ENCODE measurements around the gene KRT27. TPM values are rescaled to one million over a fixed set of nuclear protein-coding genes. Genes with fewer than 3 reads are reported as not detected.
"Not testable (repeated sequence)": the region's sequence is repeated elsewhere in the genome, so short reads cannot be mapped to it uniquely, and the experiment has no call there.

The KRT27 gene
- total RNA-seq, 2 donors from 2014 or later: 0.36 TPM; not detected in 1

- ATAC-seq (no peak), DNase-seq (no peak)
Measured at GRCh38 chr17:40775945-40776344, 6.4 kb downstream of the KRT27 start.

GRCh38 chr17:40772101-40772500, 10.2 kb downstream of the KRT27 start, which contains the start of gene KRT26:
KRT26 (minus strand) TSS chr17:40772201; CDS start chr17:40772113, 88 bp downstream.
- DNase-seq (no peak), ATAC-seq (no peak)
- intact Hi-C loops (cut with DNase I, micrococcal nuclease): no loop called here

More at GRCh38 chr17:40775945-40776344, 6.4 kb downstream of the KRT27 start:
- intact Hi-C loops (cut with DNase I, micrococcal nuclease): no loop called here

GRCh38 chr17:40765657-40766056, 16.7 kb downstream of the KRT27 start:
- intact Hi-C loops (cut with DNase I, micrococcal nuclease): no loop called here
- DNase-seq (no peak), ATAC-seq (no peak)

- intact Hi-C loops (cut with DNase I, micrococcal nuclease): no loop called here
- DNase-seq: no peak
- no peak for ATAC-seq
Measured at GRCh38 chr17:40763752-40764151, 18.6 kb downstream of the KRT27 start.

GRCh38 chr17:40760105-40761016, 22.0 kb downstream of the KRT27 start:
- intact Hi-C loops (cut with DNase I, micrococcal nuclease): no loop called here
- no peak for DNase-seq
- ATAC-seq: no peak

- intact Hi-C loops (cut with DNase I, micrococcal nuclease): no loop called here
- no peak for DNase-seq
- no peak for ATAC-seq
Measured at GRCh38 chr17:40755231-40755630, 27.1 kb downstream of the KRT27 start, which contains the start of gene KRT25. KRT25 (minus strand) TSS chr17:40755331; CDS start chr17:40755271, 60 bp downstream.

- no peak for ATAC-seq
- DNase-seq: no peak
- intact Hi-C loops (cut with DNase I, micrococcal nuclease): no loop called here
Measured at GRCh38 chr17:40753804-40754203, 28.5 kb downstream of the KRT27 start.

- intact Hi-C loops (cut with DNase I, micrococcal nuclease): no loop called here
- no peak for ATAC-seq
- no peak for DNase-seq
Measured at GRCh38 chr17:40751065-40751464, 31.3 kb downstream of the KRT27 start.

- intact Hi-C loops (cut with DNase I, micrococcal nuclease): no loop called here
- ATAC-seq (no peak), DNase-seq (no peak)
Measured at GRCh38 chr17:40750391-40750790, 32.0 kb downstream of the KRT27 start.

- ATAC-seq; intact Hi-C loops (cut with DNase I, micrococcal nuclease): not testable (repeated sequence)
Measured at GRCh38 chr17:40748666-40749065, 33.7 kb downstream of the KRT27 start.

GRCh38 chr17:40738553-40738952, 43.8 kb downstream of the KRT27 start:
- no peak for DNase-seq
- ATAC-seq: no peak
- intact Hi-C loops (cut with DNase I, micrococcal nuclease): no loop called here

More at GRCh38 chr17:40748666-40749065, 33.7 kb downstream of the KRT27 start:
- DNase-seq: not testable (repeated sequence)

GRCh38 chr17:40735016-40735415, 47.3 kb downstream of the KRT27 start:
- intact Hi-C loops (cut with DNase I, micrococcal nuclease): no loop called here
- ATAC-seq (no peak), DNase-seq (no peak)

GRCh38 chr17:40734018-40734417, 48.3 kb downstream of the KRT27 start:
- no peak for ATAC-seq
- DNase-seq: no peak
- intact Hi-C loops (cut with DNase I, micrococcal nuclease): no loop called here

GRCh38 chr17:40730970-40731369, 51.4 kb downstream of the KRT27 start:
- intact Hi-C loops (cut with DNase I, micrococcal nuclease): no loop called here
- no peak for DNase-seq
- no peak for ATAC-seq

GRCh38 chr17:40727447-40728231, 54.7 kb downstream of the KRT27 start:
- ATAC-seq: no peak
- intact Hi-C loops (cut with DNase I, micrococcal nuclease): no loop called here
- no peak for DNase-seq

GRCh38 chr17:40726919-40727318, 55.4 kb downstream of the KRT27 start:
- ATAC-seq (peak; percentile 36), DNase-seq (no peak)
- intact Hi-C loops (cut with DNase I, micrococcal nuclease): no loop called here

Data from left colon (tissue), 2 donors.